Globus pallidus (tissue), 1 donor: Measurements from ENCODE around the gene MACROD2.

Source experiments
- DNase-seq: peaks from one replicate; pipeline ENCODE4 v3.0.0-alpha.2; 2015; ENCODE audit warnings: low spot score

Gene MACROD2

GRCh38 chr20:15582146-15582760 is 1586.9 kb downstream of the MACROD2 start:
- DNase-seq = no peak

GRCh38 chr20:15584507-15584906 is 1589.2 kb downstream of the MACROD2 start:
- DNase-seq = no peak

GRCh38 chr20:15593081-15593480 is 1597.8 kb downstream of the MACROD2 start:
- no peak for DNase-seq

GRCh38 chr20:15594158-15594695 is 1598.9 kb downstream of the MACROD2 start:
- no peak for DNase-seq

GRCh38 chr20:15596220-15596890 is 1601.0 kb downstream of the MACROD2 start:
- no peak for DNase-seq

GRCh38 chr20:15597306-15597705 is 1602.0 kb downstream of the MACROD2 start:
- no peak for DNase-seq

- no peak for DNase-seq
Observed at GRCh38 chr20:15599961-15600360, 1604.6 kb downstream of the MACROD2 start.

- no peak for DNase-seq
Observed at GRCh38 chr20:15600565-15600964, 1605.2 kb downstream of the MACROD2 start.

GRCh38 chr20:15603506-15603905 is 1608.2 kb downstream of the MACROD2 start:
- no peak for DNase-seq

GRCh38 chr20:15603978-15604805 is 1608.9 kb downstream of the MACROD2 start:
- no peak for DNase-seq

GRCh38 chr20:15609921-15610320 is 1614.6 kb downstream of the MACROD2 start:
- DNase-seq = no peak

- no peak for DNase-seq
Observed at GRCh38 chr20:15610787-15611186, 1615.5 kb downstream of the MACROD2 start.

- DNase-seq = no peak
Observed at GRCh38 chr20:15611541-15611940, 1616.2 kb downstream of the MACROD2 start.

- DNase-seq = no peak
Observed at GRCh38 chr20:15612198-15612597, 1616.9 kb downstream of the MACROD2 start.

GRCh38 chr20:15612769-15613168 is 1617.5 kb downstream of the MACROD2 start:
- DNase-seq = no peak

GRCh38 chr20:15613530-15613929 is 1618.2 kb downstream of the MACROD2 start:
- DNase-seq = no peak

GRCh38 chr20:15616626-15617025 is 1621.3 kb downstream of the MACROD2 start:
- no peak for DNase-seq

GRCh38 chr20:15618110-15618509 is 1622.8 kb downstream of the MACROD2 start:
- DNase-seq = no peak

- no peak for DNase-seq
Observed at GRCh38 chr20:15618912-15619311, 1623.6 kb downstream of the MACROD2 start.

GRCh38 chr20:15619341-15619740 is 1624.0 kb downstream of the MACROD2 start:
- no peak for DNase-seq

GRCh38 chr20:15619816-15620215 is 1624.5 kb downstream of the MACROD2 start:
- DNase-seq = no peak

- DNase-seq = no peak
Observed at GRCh38 chr20:15622368-15622767, 1627.1 kb downstream of the MACROD2 start.

GRCh38 chr20:15623215-15623614 is 1627.9 kb downstream of the MACROD2 start:
- no peak for DNase-seq
